GM13977 (cell line): Measurements from ENCODE around the gene PXK.

Experiments used
- DNase-seq: peaks from one replicate; pipeline ENCODE4 v3.0.0; 2012; ENCODE audit warnings: low spot score
- CTCF ChIP-seq: IDR thresholded peaks from 2 replicates; pipeline ENCODE4 v1.5.1; 2012; ENCODE audit warnings: mild to moderate bottlenecking, control low read depth; ENCODE audit not compliant: insufficient read depth; ENCODE audit errors: extremely low read depth, missing control alignments
- in situ Hi-C: fragments of 300-500 bp; cut with MboI; formaldehyde crosslinking; loops from one replicate; pipeline ENCODE4 v1.12.0; 2022; ENCODE audit warnings: low sequenced_read_pairs, low pct_unique_long_range_greater_than_20kb, mixed read lengths, inconsistent platforms; ENCODE audit not compliant: unreplicated experiment

Gene PXK

GRCh38 chr3:58345457-58345856 is 12.8 kb downstream of the PXK start:
- no peak for TF ChIP-seq CTCF
- in situ Hi-C loops = no loop called here
- DNase-seq = no peak

GRCh38 chr3:58346368-58346767 is 13.7 kb downstream of the PXK start:
- TF ChIP-seq CTCF = no peak
- in situ Hi-C loops = no loop called here
- no peak for DNase-seq

GRCh38 chr3:58347984-58348383 is 15.3 kb downstream of the PXK start:
- TF ChIP-seq CTCF = no peak
- in situ Hi-C loops = no loop called here
- no peak for DNase-seq

- TF ChIP-seq CTCF = no peak
- DNase-seq = peak; percentile 64
- in situ Hi-C loops = no loop called here
Observed at GRCh38 chr3:58349792-58350626, 17.3 kb downstream of the PXK start.

GRCh38 chr3:58350627-58351013 is 17.9 kb downstream of the PXK start:
- no peak for TF ChIP-seq CTCF
- in situ Hi-C loops = no loop called here
- DNase-seq = no peak

GRCh38 chr3:58351920-58352319 is 19.2 kb downstream of the PXK start:
- DNase-seq = no peak
- no peak for TF ChIP-seq CTCF
- in situ Hi-C loops = no loop called here
